ENCODE results near the gene CES1.
"Not testable (repeated sequence)": the region's sequence is repeated elsewhere in the genome, so short reads cannot be mapped to it uniquely, and the experiment has no call there.

The CES1 gene

DNA sequence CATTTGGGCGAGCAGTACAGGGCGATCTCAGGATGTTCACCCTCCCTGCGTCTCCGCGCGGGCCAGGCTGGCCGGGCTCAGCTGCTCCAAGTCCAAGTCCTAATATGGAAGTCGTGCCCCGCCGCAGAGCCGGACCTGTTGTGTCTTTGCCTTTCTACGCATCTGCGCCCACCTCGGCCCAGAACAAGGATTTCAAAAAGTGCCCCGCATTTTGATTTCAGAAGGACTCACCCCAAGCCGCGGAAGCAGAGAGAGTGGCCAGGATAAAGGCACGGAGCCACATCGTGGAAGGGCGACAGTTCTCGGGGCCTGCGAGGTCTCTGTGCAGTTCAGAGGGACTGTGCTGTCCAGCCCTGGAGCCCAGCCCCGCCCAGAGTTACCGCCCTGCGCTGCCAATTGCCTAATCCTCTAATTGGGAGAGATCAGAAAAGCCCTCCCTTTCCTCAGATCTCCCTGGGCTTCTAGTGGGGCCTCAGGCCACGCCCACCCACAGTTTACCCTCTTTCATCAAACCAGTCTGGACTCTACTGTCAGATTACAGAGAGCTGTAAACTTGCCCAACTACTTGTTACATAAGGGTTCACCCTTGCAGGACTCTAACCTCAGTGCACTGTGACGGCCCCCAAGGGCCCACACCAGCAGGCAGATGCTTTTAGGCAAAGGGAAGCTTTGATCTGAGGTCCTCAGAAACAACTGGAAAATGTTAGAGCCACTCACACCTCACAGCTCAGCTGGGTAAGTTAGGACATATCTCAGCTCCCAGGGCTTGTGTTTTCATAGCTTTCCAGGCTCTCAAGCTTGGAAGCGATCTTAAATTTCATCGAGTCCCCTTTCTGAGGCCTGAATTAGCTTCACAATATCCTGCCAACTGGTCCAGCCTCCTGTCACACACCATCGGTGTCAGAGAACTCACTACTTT is at the start of gene CES1:
Gene CES1 (minus strand): TSS at position 324 of the 919 bp plus-strand sequence. CDS start 41 bp downstream, at position 283.
- DNase-seq, result no peak

GRCh38 chr16:55876854-55877253 is 44.0 kb upstream of the CES1 start:
- peak; percentile 33 for DNase-seq

DNA sequence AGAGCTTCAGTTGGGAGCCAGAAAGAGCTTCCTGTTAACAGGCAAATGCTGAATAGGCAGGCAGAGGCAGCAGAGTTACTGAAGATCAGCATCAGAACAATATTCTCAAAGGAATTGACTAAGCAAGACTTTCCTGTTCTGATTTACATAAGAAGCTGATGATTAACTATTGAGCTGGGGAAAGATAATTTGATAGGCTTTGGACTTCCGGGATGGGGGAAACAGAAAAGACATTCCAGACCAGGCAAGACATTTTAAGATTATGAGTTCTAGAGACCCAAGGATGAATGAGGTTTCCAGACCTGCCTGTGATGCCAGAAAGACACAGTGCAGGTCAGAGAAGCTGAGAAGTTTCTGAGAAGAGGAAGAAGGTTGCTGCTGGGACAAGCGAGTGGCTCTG is 42.4 kb upstream of the CES1 start, which contains the start of gene CES5A:
Gene CES5A (minus strand): TSS at position 101 of the 400 bp plus-strand sequence. CDS start 152 bp downstream, outside the sequence.
- DNase-seq, result no peak

- no peak for DNase-seq
Observed at GRCh38 chr16:55873122-55873521, 40.2 kb upstream of the CES1 start.

DNA sequence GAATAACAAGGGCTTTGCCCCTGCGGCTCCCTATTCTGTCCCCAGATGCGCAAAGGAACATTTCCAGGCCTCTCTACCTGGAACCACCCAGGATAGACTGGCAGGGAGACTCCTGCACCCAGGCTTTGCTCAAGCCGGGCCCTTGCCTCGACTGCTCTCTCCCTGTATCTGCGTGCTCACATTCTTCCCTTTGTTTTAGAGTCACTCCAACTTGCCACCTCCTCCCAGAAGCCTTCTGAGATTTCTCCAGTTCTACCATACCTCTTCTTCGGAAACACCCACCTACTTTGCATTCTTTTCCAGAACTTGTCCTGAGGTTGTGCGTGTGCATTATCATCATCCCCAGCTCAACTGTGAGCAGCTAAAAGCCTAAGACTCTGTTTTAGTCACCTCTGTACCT is 39.2 kb upstream of the CES1 start:
- DNase-seq, result no peak

DNA sequence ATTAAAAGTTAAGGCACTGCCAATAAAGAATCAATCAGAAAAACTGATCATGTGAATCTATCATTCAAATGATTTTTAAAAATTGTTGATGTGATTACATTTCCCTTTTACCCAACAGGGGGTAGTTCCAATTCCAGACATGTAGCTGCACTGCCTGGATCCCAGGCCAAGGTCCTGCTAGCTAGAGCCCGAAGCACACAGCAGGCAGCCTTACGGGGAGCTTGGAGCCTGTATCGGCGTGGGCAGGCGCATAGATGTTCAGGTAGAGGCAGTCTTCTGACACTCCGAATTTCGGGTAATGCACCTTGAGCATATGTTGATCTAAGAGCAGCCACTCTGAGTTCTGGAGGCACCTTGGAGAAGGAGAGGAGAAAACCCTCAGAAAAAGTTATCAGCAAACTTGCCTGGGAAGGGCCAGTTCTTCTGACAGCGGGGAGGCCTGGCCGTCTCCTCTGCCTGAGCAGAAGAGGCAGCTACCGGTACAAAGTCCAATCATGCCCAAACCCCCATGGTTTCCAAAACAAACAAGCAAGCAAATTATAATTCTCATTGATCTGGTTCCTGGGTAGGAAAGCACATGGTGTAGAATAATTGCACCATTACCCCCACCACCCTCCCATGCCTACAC is 38.6 kb upstream of the CES1 start:
- no peak for DNase-seq

DNA sequence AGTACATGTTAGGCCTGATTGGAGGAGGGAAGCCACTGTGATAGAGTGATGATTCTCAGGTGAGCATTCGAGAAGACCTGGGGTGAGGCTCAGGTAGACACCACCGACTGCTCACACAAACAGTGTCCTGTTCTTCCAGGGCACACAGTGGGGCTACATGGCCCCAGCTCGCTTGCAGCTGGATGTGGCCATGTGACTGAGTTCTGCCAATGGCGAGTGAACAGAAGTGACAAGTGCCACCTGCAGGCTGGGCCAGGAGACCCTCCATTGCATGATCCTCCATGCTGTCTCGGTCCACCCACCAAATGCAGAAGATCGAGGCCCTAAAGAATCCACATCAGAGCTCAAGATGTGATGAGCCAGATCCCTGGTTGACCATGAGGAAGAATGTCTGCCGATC is 36.1 kb upstream of the CES1 start:
- no peak for DNase-seq

- DNase-seq, result no peak
Observed at GRCh38 chr16:55868137-55868536, 35.2 kb upstream of the CES1 start.

GRCh38 chr16:55861288-55861687 is 28.4 kb upstream of the CES1 start:
- DNase-seq, result no peak

DNA sequence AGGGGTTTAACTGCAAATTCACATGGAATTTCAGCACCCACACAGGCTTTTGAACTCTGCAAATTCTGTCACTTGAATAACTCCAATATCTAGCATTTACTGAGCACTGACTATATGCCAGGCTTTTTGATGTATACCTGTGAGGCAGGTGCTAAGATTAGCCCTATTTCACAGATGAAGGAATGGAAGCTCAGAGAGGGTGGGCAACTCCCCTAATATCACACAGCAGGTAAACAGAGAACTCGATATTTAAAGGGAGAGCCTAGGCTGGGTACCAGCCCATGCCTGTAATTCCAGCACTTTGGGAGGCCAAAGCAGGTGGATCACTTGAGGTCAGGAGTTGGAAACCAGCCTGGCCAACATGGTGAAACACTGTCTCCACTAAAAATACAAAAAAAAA is 24.8 kb upstream of the CES1 start:
- DNase-seq, result not testable (repeated sequence)

GRCh38 chr16:55856950-55857349 is 24.1 kb upstream of the CES1 start:
- DNase-seq, result no peak

DNA sequence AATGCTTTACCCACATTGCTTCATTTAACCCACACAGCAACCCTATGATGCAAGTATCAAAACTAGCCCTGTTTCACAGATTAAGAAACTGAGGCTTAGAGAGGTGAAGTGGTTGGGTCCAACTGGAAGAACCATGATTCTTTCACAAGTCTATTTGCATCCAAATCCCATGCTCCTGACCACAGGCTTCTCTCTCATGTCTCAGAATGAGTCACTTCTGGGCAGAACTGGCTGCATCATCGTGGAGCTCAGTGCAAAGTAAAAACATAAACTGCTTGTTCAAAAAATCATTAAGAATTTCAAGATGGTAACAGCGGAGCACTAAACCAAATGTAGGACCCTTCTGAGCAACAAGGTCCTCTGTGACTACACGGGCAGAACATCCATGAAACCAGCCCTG is 20.2 kb upstream of the CES1 start:
- DNase-seq, result no peak

GRCh38 chr16:55849536-55849935 is 16.6 kb upstream of the CES1 start:
- DNase-seq, result no peak

- no peak for DNase-seq
Observed at GRCh38 chr16:55846598-55847346, 13.9 kb upstream of the CES1 start.

- DNase-seq, result no peak
Observed at GRCh38 chr16:55843105-55843395, 10.2 kb upstream of the CES1 start.

DNA sequence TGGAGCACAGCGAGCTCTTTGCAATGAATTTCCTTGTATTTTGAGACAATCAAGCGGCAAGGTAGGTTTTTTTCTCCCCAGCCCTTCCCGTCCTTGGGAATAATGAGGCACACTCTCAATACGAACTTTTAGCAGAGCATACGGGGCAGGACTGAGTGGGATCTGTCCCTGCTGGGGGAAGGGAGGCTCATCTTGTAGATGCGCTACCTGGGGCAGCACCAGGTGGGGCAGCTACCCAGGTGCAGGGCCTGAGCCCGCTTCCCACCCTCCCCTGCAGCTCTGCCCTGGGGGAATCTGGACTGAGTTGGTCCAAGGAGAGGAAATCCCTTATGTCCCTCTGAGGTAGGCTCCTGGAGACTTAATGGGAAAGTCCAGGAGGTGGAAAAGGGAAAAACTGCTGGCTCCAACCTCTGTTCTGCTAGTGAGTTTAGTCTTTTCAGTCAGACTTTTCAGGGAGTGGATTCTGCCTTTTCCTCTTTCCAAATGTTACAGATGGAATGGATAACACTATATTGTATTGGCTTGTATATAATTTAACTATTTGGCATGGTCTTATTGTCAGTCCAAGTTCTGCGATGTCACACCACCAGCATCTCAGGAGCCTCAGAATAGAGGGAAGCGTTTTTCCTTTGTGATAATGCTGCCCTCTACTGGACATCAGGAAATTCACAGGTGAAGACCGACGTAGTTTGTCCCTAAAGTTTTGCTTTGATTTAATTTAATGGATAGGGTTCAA is 9.6 kb upstream of the CES1 start:
- peak; percentile 39 for DNase-seq

DNA sequence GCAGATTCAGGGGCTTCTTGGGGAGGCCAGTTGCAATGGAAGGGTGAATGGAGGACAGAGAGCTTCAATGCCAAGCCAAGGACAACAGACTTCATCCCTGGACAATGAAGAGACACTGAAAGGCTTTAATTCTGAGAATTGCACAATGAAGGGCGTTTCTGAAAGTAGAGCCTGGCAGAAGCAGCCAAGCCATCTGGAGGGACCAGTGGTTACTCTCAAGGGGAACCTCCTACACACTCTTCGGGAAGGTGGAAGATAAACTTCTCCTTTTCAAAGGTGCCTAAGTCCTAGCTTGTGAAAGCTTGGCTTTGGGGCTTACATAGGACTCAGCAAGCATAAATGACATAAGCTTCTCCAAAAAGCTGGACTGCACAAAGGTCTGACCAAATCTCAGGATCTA is 6.2 kb upstream of the CES1 start:
- DNase-seq, result no peak

- DNase-seq, result no peak
Observed at GRCh38 chr16:55836158-55836611, 3.3 kb upstream of the CES1 start.

GRCh38 chr16:55835581-55835980 is 2.7 kb upstream of the CES1 start:
- no peak for DNase-seq

DNA sequence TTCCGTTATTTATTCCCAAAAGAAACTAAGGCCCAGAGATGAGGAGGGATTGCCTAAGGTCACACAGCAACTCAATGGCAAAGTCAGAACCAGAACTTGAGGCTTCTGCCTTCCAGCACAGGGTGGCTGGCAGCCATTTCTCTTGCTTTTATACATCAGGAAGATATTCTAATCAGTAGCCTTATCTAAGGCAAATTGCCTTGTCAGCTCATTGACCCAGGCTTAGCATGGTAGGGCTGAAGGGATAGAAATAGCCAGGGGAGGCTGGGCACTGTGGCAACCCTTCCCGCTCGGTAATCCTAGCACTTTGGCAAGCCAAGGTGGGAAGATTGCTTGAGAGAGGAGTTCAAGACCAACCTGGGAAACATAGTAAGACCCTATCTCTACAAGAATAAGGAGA is 2.3 kb upstream of the CES1 start:
- not testable (repeated sequence) for DNase-seq

DNA sequence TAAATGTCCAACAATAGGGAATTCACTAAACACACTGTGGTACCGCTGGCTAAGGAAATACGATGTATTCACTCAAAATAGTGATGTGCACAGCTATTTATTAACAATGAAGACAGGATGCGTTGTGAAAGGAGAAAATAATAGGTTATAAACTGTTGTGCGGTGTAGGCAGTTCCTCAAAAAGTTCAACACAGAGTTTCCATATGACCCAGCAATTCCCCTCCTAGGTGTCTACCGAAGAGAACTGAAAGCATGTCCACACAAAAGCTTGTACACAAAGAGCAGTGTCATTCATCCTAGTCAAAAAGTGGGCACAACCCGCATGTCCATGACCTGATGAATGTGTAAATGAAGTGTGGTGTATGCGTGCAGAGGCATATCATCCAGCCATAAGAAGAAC is 1.2 kb upstream of the CES1 start:
- DNase-seq, result no peak

DNA sequence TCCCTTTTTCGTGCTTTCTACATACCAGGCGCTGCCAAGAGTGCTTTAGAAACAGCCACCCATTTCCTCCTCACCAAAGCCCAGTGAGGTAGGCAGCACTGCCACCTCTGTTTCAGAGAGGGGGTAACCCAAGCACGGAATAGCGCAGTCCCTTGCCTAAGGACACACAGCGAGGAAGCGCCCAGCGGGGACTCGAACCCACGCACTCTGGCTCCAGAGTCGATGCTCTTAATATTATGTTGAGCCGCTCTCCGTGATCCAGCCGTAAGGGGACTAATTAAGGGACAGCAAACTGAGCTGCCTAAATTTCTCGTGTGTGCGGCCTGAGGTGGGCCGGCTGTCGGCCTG is 497 bp downstream of the CES1 start:
- DNase-seq, result no peak
